Endodermal cell (in vitro differentiated cells): ENCODE data around the gene CSNK1G1. TPM values are rescaled to one million over a fixed set of nuclear protein-coding genes. Genes with fewer than 3 reads are reported as not detected.
A peak's percentile ranks its signal among the peaks of the same experiment; 100 is the strongest.

Experiments used
- DNase-seq: peaks from one replicate; pipeline ENCODE4 v3.0.0-alpha.2; 2017
- H3K27ac ChIP-seq: 2 replicates; pipeline ENCODE4 v1.5.1; 2013; ENCODE audit warnings: mild to moderate bottlenecking, low read depth, low read length, moderate library complexity
- H3K27me3 ChIP-seq: 2 replicates; pipeline ENCODE4 v1.6.1; 2013; ENCODE audit warnings: mild to moderate bottlenecking, low read length, moderate library complexity; ENCODE audit not compliant: insufficient read depth, control insufficient read depth, poor library complexity, severe bottlenecking
- H3K36me3 ChIP-seq: 2 replicates; pipeline ENCODE4 v1.7.0; 2013; ENCODE audit warnings: mild to moderate bottlenecking, low read length, moderate library complexity; ENCODE audit not compliant: control insufficient read depth, insufficient read depth
- H3K4me1 ChIP-seq: one replicate; pipeline ENCODE4 v1.7.0; 2013; ENCODE audit warnings: low read length; ENCODE audit not compliant: control insufficient read depth, insufficient read depth
- H3K4me3 ChIP-seq: 2 replicates; pipeline ENCODE4 v1.5.1; 2013; ENCODE audit warnings: mild to moderate bottlenecking, low read length, moderate library complexity
- H3K9ac ChIP-seq: 2 replicates; pipeline ENCODE4 v1.6.1; 2013; ENCODE audit warnings: mild to moderate bottlenecking, low read length, moderate library complexity; ENCODE audit not compliant: poor library complexity, severe bottlenecking; ENCODE audit errors: extremely low read depth
- H3K9me3 ChIP-seq: 2 replicates; pipeline ENCODE4 v1.6.1; 2013; ENCODE audit warnings: mild to moderate bottlenecking, low read length, moderate library complexity; ENCODE audit not compliant: control insufficient read depth
- H3K27ac Mint-ChIP-seq: 2 replicates; pipeline ENCODE4 v1.8.0; 2020; ENCODE audit warnings: mixed read lengths
- H3K27me3 Mint-ChIP-seq: 2 replicates; pipeline ENCODE4 v1.8.0; 2021; ENCODE audit warnings: mild to moderate bottlenecking, mixed read lengths; ENCODE audit not compliant: insufficient read depth
- H3K36me3 Mint-ChIP-seq: 2 replicates; pipeline ENCODE4 v1.8.0; 2020; ENCODE audit warnings: low read depth, mixed read lengths
- H3K4me1 Mint-ChIP-seq: 2 replicates; pipeline ENCODE4 v1.8.0; 2020; ENCODE audit warnings: mixed read lengths
- H3K4me3 Mint-ChIP-seq: 2 replicates; pipeline ENCODE4 v1.8.0; 2020; ENCODE audit warnings: mild to moderate bottlenecking, moderate library complexity, mixed read lengths
- H3K9me3 Mint-ChIP-seq: 2 replicates; pipeline ENCODE4 v1.8.0; 2020; ENCODE audit warnings: mild to moderate bottlenecking, mixed read lengths
- CTCF ChIP-seq: fragments of 200-600 bp; sonication (generic); conservative IDR thresholded peaks from 2 replicates; pipeline ENCODE4 v1.5.0; 2021; ENCODE audit warnings: antibody characterized with exemption, mild to moderate bottlenecking
- WGBS, 2 experiments: methylation state at CpG; one replicate each; pipeline versions ENCODE4 v1.1.5 to v1.1.7; 2013; ENCODE audit warnings: missing lambda C conversion rate in 2 of 2, mixed read lengths in 1 of 2; ENCODE audit not compliant: insufficient coverage in 1 of 2, insufficient read length in 1 of 2; 5-methylcytosine and 5-hydroxymethylcytosine counted together
- total RNA-seq, 2 donors: library from RNA; stranded (reverse); fragmentation: NEBNext Ultra II Directional in 1 of 2; extraction: Animal tissue kit (Norgen Biotek cat#: 25700) in 1 of 2; gene quantifications; 2 replicates in 1 of 2; 3 replicates in 1 of 2; pipeline ENCODE4 v1.2.1, GENCODE V29; 2021

The CSNK1G1 gene
- total RNA-seq, 2 donors from 2014 or later, result 24.5 to 31.4 TPM

- no peak overlapping the region for H3K4me3 ChIP-seq
- 43 to 44% methylated on average over 11 to 27 of the region's 27 CpGs for WGBS, 2 experiments
- no peak overlapping the region for H3K27ac ChIP-seq
- TF ChIP-seq CTCF, result no peak
- DNase-seq, result peak; percentile 69
- H3K36me3 ChIP-seq, result peaks cover 26% of the 10 kb centered on the region
- no peak overlapping the region for H3K9ac ChIP-seq
- H3K4me1 Mint-ChIP-seq, result peaks cover 10% of the 10 kb centered on the region
- H3K27ac Mint-ChIP-seq, result no peak overlapping the region
- H3K9me3 Mint-ChIP-seq, result no peaks in the 10 kb centered on the region
- H3K9me3 ChIP-seq, result no peaks in the 10 kb centered on the region
- H3K4me1 ChIP-seq, result no peaks in the 10 kb centered on the region
- peak overlapping the region; percentile 60 for H3K4me3 Mint-ChIP-seq
- peaks cover 34% of the 10 kb centered on the region for H3K27me3 Mint-ChIP-seq
- peaks cover 29% of the 10 kb centered on the region for H3K36me3 Mint-ChIP-seq
- H3K27me3 ChIP-seq, result peaks cover 19% of the 10 kb centered on the region
Measured at GRCh38 chr15:64152507-64153387, 203.2 kb downstream of the CSNK1G1 start.

GRCh38 chr15:64151727-64152506 lies 204.1 kb downstream of the CSNK1G1 start, which contains the start of gene SNX22:
SNX22 (plus strand) TSS chr15:64151731; CDS start chr15:64151776, 45 bp downstream.
- H3K4me1 ChIP-seq, result peaks cover 6% of the 10 kb centered on the region
- Mint-ChIP-seq H3K36me3 (peaks cover 20% of the 10 kb centered on the region), H3K27ac (peak within 1 kb of the TSS; percentile 17), H3K27me3 (peaks cover 34% of the 10 kb centered on the region), H3K4me3 (peak within 1 kb of the TSS; percentile 60), H3K4me1 (peaks cover 10% of the 10 kb centered on the region), H3K9me3 (no peaks in the 10 kb centered on the region)
- H3K9me3 ChIP-seq, result no peaks in the 10 kb centered on the region
- no peak within 1 kb of the TSS for H3K27ac ChIP-seq
- H3K27me3 ChIP-seq, result peaks cover 19% of the 10 kb centered on the region
- DNase-seq, result no peak
- TF ChIP-seq CTCF, result no peak
- peak within 1 kb of the TSS; percentile 78 for H3K4me3 ChIP-seq
- H3K36me3 ChIP-seq, result peaks cover 17% of the 10 kb centered on the region
- 1 to 2% methylated on average over 31 to 83 of the region's 83 CpGs for WGBS, 2 experiments
- peak within 1 kb of the TSS; percentile 3 for H3K9ac ChIP-seq

GRCh38 chr15:64149893-64150578 lies 205.9 kb downstream of the CSNK1G1 start:
- peak; percentile 44 for DNase-seq
- no peak for TF ChIP-seq CTCF
- no peaks in the 10 kb centered on the region for H3K9me3 ChIP-seq
- H3K36me3 ChIP-seq, result no peaks in the 10 kb centered on the region
- no peaks in the 10 kb centered on the region for H3K9me3 Mint-ChIP-seq
- peaks cover 19% of the 10 kb centered on the region for H3K27me3 ChIP-seq
- no peak overlapping the region for H3K9ac ChIP-seq
- peaks cover 17% of the 10 kb centered on the region for H3K4me1 Mint-ChIP-seq
- no peak overlapping the region for H3K27ac ChIP-seq
- peaks cover 34% of the 10 kb centered on the region for H3K27me3 Mint-ChIP-seq
- no peak overlapping the region for H3K27ac Mint-ChIP-seq
- peaks cover 6% of the 10 kb centered on the region for H3K4me1 ChIP-seq
- H3K4me3 ChIP-seq, result no peak overlapping the region
- no peak overlapping the region for H3K4me3 Mint-ChIP-seq
- WGBS, 2 experiments, result 78 to 93% methylated on average over 4 to 9 of the region's 9 CpGs
- peaks cover 4% of the 10 kb centered on the region for H3K36me3 Mint-ChIP-seq
